HepG2 (cell line): Measurements from ENCODE around the gene BEAN1. TPM values are rescaled to one million over a fixed set of nuclear protein-coding genes. Genes with fewer than 3 reads are reported as not detected.

Experiments
- ATAC-seq: fragments of 200-7000 bp; cut with Tn5 transposase; 3 replicates; pipeline ENCODE4 v1.9.1; 2020; ENCODE audit warnings: mild to moderate bottlenecking, moderate library complexity
- BruUV-seq: library from RNA; stranded (reverse); fragments of 400-500 nt; replicated peaks from 2 replicates; lab custom pipeline; 2021; lab: Mats Ljungman, UMichigan
- CTCF ChIA-PET: fragments of 300-600 bp; formaldehyde crosslinking; extraction: SDS; loops from one replicate; lab custom pipeline; 2021; ENCODE audit warnings: low total read pairs, inconsistent platforms, low intra/inter-chr PET ratio; lab: Yijun Ruan, JAX
- POLR2A ChIA-PET: fragments of 350-600 bp; sonication (Branson Sonifier 250); formaldehyde crosslinking; loops from one replicate; lab custom pipeline; 2020; ENCODE audit warnings: antibody characterized with exemption, inconsistent platforms; lab: Yijun Ruan, JAX
- DNase-seq: peaks from one replicate; pipeline ENCODE4 v3.0.0-alpha.2; 2015; ENCODE audit warnings: low spot score
- FAIRE-seq: peaks from 3 replicates; lab custom pipeline; 2011; peaks lifted over from hg19 to GRCh38; lab: Jason Lieb, UNC
- H2AFZ ChIP-seq: one replicate; pipeline ENCODE4 v1.6.1; 2011; ENCODE audit warnings: low read length, inconsistent platforms
- H3K27ac ChIP-seq: fragments of 300-600 bp; 3 replicates; pipeline ENCODE4 v1.8.0; 2011; ENCODE audit warnings: mixed run types, mild to moderate bottlenecking, mixed read lengths, low read length, inconsistent platforms; ENCODE audit not compliant: insufficient read depth; ENCODE audit errors: extremely low read length
- H3K27me3 ChIP-seq, 2 experiments: fragments of 200-600 bp in 1 of 2; 2 replicates in 1 of 2; 3 replicates in 1 of 2; pipeline versions ENCODE4 v1.6.0 to v1.8.0; 2011; ENCODE audit warnings: low read length in 2 of 2, mild to moderate bottlenecking in 2 of 2, moderate library complexity in 2 of 2, inconsistent platforms in 1 of 2; ENCODE audit not compliant: insufficient read depth in 2 of 2, control insufficient read depth in 1 of 2
- H3K36me3 ChIP-seq, 2 experiments: fragments of 200-600 bp in 1 of 2; replicated peaks in 1 of 2; 2 replicates in 1 of 2; 3 replicates in 1 of 2; pipeline versions ENCODE4 v1.5.1 to v1.8.0; 2011; ENCODE audit warnings: low read length in 2 of 2, inconsistent platforms in 1 of 2; ENCODE audit not compliant: insufficient read depth in 2 of 2, control insufficient read depth in 1 of 2
- H3K4me1 ChIP-seq: 2 replicates; pipeline ENCODE4 v1.5.1; 2012; ENCODE audit warnings: low read length, inconsistent platforms; ENCODE audit not compliant: insufficient read depth
- H3K4me2 ChIP-seq: 2 replicates; pipeline ENCODE4 v1.6.0; 2011; ENCODE audit warnings: low read depth, low read length, inconsistent platforms
- H3K4me3 ChIP-seq, 3 experiments: fragments of 200-600 bp in 1 of 3; sonication (generic), shearing (Covaris generic) in 1 of 3; replicated peaks in 1 of 3; 2 replicates each; pipeline ENCODE4 v1.5.1; 2011 to 2016; ENCODE audit warnings: low read length in 3 of 3, inconsistent platforms in 2 of 3, low read depth in 2 of 3, mild to moderate bottlenecking in 2 of 3, control low read depth in 1 of 3, mixed read lengths in 1 of 3; ENCODE audit not compliant: insufficient read depth in 1 of 3
- H3K79me2 ChIP-seq: one replicate; pipeline ENCODE4 v1.6.1; 2011; ENCODE audit warnings: low read length, inconsistent platforms; ENCODE audit not compliant: insufficient read depth
- H3K9ac ChIP-seq: 2 replicates; pipeline ENCODE4 v1.6.0; 2011; ENCODE audit warnings: mild to moderate bottlenecking, low read depth, low read length, inconsistent platforms; ENCODE audit not compliant: insufficient read depth
- H3K9me3 ChIP-seq: 2 replicates; pipeline ENCODE4 v1.5.1; 2012; ENCODE audit warnings: mild to moderate bottlenecking, low read length
- H4K20me1 ChIP-seq: 2 replicates; pipeline ENCODE4 v1.6.0; 2011; ENCODE audit warnings: inconsistent platforms, mild to moderate bottlenecking, low read length, moderate library complexity; ENCODE audit not compliant: insufficient read depth
- AHDC1 ChIP-seq: sonication (generic); formaldehyde crosslinking; IDR thresholded peaks from 2 replicates; pipeline ENCODE4 v1.5.1; 2020; ENCODE audit warnings: mild to moderate bottlenecking, missing genetic modification reagents, borderline replicate concordance
- HHEX ChIP-seq: IDR thresholded peaks from 2 replicates; pipeline ENCODE4 v1.6.1; 2016; ENCODE audit warnings: control low read depth
- MAFG ChIP-seq: sonication (generic); formaldehyde crosslinking; IDR thresholded peaks from 2 replicates; pipeline ENCODE4 v1.5.1; 2020; ENCODE audit warnings: mild to moderate bottlenecking, missing genetic modification reagents
- TCF7L2 ChIP-seq: IDR thresholded peaks from 2 replicates; pipeline ENCODE4 v1.6.1; 2011; ENCODE audit warnings: mild to moderate bottlenecking, low read depth, low read length, moderate library complexity
- ZNF414 ChIP-seq: sonication (generic); formaldehyde crosslinking; IDR thresholded peaks from 2 replicates; pipeline ENCODE4 v1.5.0; 2020; ENCODE audit warnings: missing genetic modification reagents
- ZNF768 ChIP-seq: sonication (generic); formaldehyde crosslinking; IDR thresholded peaks from 2 replicates; pipeline ENCODE4 v1.4.0; 2020; ENCODE audit warnings: missing genetic modification reagents
- ZNF770 ChIP-seq: sonication (generic); formaldehyde crosslinking; IDR thresholded peaks from 2 replicates; pipeline ENCODE4 v1.5.0; 2020; ENCODE audit warnings: mild to moderate bottlenecking, missing genetic modification reagents
- ZNF878 ChIP-seq: sonication (generic); formaldehyde crosslinking; IDR thresholded peaks from 2 replicates; pipeline ENCODE4 v1.8.1; 2023; ENCODE audit warnings: mild to moderate bottlenecking, missing genetic modification reagents, moderate library complexity
- WGBS: methylation state at CpG from one replicate; pipeline ENCODE4 v1.1.6; 2017; ENCODE audit warnings: low lambda C conversion rate; 5-methylcytosine and 5-hydroxymethylcytosine counted together
- in situ Hi-C: cut with HindIII; loops from 2 replicates; pipeline ENCODE4 v1.10.0; 2017; ENCODE audit warnings: low pct_unique_long_range_greater_than_20kb; ENCODE audit not compliant: extremely low pct_ligation_motif_present
- intact Hi-C: fragments of 100-400 bp; cut with micrococcal nuclease; formaldehyde crosslinking; loops from one replicate; pipeline ENCODE4 v1.10.0; 2022; ENCODE audit not compliant: unreplicated experiment
- polyA plus RNA-seq, 8 experiments: library from polyadenylated mRNA; depleted of rRNA in 3 of 8; stranded (reverse) in 7 of 8; unstranded in 1 of 8; fragments of >200 nt; fragmentation: Illumina TruSeq in 4 of 8; extraction: Trizol in 4 of 8; gene quantifications; 2 replicates each; pipeline versions ENCODE4 v1.2.1 to v1.2.3, GENCODE V29; 2011 to 2016; ENCODE audit warnings: low read depth in 4 of 8, missing spikeins in 1 of 8, mixed read lengths in 1 of 8; ENCODE audit not compliant: insufficient read depth in 1 of 8
- total RNA-seq, 5 experiments: library from RNA; depleted of rRNA; stranded (reverse); fragments of >200 nt; fragmentation: Illumina TruSeq; extraction: Trizol; gene quantifications; 2 replicates each; pipeline ENCODE4 v1.2.3, GENCODE V29; 2016; ENCODE audit warnings: low read depth in 1 of 5

Gene BEAN1
- total and polyA plus RNA-seq, 2 of the 13 experiments (the other 11 are each of a cell fraction or from before 2014, with no cell fraction given), result 0.53 to 1.4 TPM

- TF ChIP-seq AHDC1 (CRISPR knock-in tag), result no peak
Measured at GRCh38 chr16:66457888-66458287, 30.8 kb downstream of the BEAN1 start (continued).

- Histone ChIP-seq H3K4me3 (no peak overlapping the region), H3K36me3 (no peaks in the 10 kb centered on the region), H3K27me3 (peaks cover 0 to 12% of the 10 kb centered on the region in 2 experiments; a peak in 2 of 5 replicates), H3K4me2 (no peak overlapping the region)
- DNase-seq, result no peak
- CTCF ChIA-PET, result no interaction called here
- intact Hi-C loops, result no loop called here
- TF ChIP-seq MAFG, result peak; percentile 25; the same call in 1 of the 2 replicates
- TF ChIP-seq ZNF878, result no peak
- TF ChIP-seq HHEX (CRISPR knock-in tag), result no peak
- no peak for TF ChIP-seq ZNF770 (CRISPR knock-in tag)
- TF ChIP-seq TCF7L2, result no peak
- peak; percentile 91 for TF ChIP-seq ZNF768
- TF ChIP-seq ZNF414 (CRISPR knock-in tag), result no peak
- TF ChIP-seq, all 625 proteins: peak for 2
- Histone ChIP-seq H3K27ac (no peak overlapping the region), H3K9me3 (no peaks in the 10 kb centered on the region), H3K4me1 (peaks cover 14% of the 10 kb centered on the region), H2AFZ (no peak overlapping the region), H3K79me2 (no peaks in the 10 kb centered on the region), H3K9ac (no peak overlapping the region), H4K20me1 (no peaks in the 10 kb centered on the region)
- ATAC-seq (no peak), FAIRE-seq (no peak)
- WGBS, result 61% methylated on average over 5 of the region's 5 CpGs
- no TSS peak for BruUV-seq
- POLR2A ChIA-PET, result no interaction called here
- in situ Hi-C loops, result no loop called here
Measured at GRCh38 chr16:66458292-66458691, 31.2 kb downstream of the BEAN1 start.
